Activated CD8-positive, alpha-beta memory T cell treated with anti-CD3 and anti-CD28 coated beads, Interleukin-2, amount 50 U/mL, for 1 hour (primary cell): ENCODE measurements around the gene CRLF3.
"Not testable (repeated sequence)": the region's sequence is repeated elsewhere in the genome, so short reads cannot be mapped to it uniquely, and the experiment has no call there.

Experiments used
- DNase-seq: peaks from one replicate; pipeline ENCODE4 v3.0.0-alpha.2; 2020; ENCODE audit errors: extremely low read depth

Gene CRLF3

GRCh38 chr17:30824356-30825145, at the start of gene CRLF3:
CRLF3 (minus strand) TSS chr17:30824692; CDS start chr17:30824651, 41 bp downstream.
- peak; percentile 61 for DNase-seq

DNA sequence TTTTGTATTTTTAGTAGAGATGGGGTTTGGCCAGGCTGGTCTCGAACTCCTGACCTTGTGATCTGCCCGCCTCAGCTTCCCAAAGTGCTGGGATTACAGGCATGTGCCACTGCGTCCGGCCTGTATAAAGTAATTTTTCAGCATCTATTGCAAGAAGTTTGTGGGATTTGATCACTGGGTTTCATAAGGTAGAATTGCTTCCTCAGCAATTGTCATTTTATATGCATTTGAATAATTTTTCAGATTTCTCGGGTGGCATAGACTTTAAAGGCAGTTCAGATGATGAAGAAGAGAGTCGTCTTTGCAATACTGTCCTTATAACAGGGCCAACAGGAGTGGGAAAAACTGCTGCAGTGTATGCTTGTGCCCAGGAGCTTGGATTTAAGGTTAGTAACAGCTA, 44.5 kb upstream of the CRLF3 start:
- no peak for DNase-seq

DNA sequence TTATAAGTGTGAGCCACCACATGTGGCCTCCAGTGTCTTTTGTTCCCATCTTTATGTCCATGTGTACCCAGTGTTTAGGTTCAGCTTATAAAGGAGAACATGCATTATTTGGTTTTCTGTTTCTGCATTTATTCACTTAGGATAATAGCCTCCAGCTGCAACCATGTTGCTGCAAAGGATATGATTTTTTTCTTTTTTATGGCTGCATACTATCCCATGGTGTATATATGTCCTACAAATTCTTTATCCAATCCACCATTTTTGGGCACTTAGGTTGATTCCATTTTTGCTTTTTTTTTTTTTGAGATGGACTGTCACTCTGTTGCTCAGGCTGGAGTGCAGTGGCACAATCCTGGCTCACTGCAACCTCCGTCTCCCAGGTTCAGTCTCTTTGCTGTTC, 40.1 kb upstream of the CRLF3 start:
- DNase-seq, result no peak

DNA sequence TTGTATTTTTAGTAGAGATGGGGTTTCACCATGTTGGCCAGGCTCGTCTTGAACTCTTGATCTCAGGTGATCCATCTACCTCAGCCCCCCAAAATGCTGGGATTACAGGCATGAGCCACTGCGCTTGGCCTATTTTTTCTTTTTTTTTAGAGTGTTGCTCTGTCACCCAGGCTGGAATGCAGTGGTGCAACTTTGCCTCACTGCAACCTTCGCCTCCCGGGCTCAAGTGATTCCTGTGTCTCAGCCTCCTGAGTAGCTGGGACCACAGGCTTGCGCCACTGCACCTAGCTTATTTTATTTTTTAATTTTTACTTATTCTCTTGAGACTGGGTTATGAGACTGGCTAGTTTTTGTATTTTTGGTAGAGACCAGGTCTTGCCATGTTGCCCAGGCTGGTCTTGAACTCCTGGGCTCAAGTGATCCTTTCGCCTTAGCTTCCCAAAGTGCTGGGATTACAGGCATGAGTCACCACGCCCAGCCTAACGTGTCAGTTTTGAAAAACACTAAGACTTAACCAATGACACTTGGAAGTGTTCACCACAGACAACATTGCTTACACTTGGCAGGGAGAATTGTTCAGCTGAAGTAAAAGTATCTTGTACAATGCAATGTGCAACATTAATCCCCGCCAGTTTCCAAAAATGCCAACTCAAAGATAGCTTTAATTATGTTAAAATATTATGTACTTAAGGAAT, 34.2 kb upstream of the CRLF3 start:
- no peak for DNase-seq

GRCh38 chr17:30854146-30854545, 29.7 kb upstream of the CRLF3 start:
- no peak for DNase-seq

DNA sequence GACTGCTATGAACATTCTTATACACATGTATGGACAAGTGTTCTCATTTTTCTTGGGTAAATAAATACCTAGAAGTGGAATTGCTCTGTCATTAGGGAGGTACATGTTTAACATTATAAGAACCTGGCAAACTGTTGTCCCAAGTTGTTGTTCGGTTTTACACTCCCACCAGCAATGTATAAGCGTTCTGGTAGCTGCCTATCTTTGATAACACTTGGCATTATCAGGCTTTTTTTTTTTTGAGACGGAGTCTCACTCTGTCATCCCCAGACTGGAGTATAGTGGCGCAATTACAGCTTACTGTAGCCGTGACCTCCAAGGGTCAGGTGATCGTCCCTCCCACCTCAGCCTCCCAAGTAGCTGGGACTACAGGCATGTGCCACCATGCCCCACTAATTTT, 23.5 kb upstream of the CRLF3 start:
- no peak for DNase-seq

DNA sequence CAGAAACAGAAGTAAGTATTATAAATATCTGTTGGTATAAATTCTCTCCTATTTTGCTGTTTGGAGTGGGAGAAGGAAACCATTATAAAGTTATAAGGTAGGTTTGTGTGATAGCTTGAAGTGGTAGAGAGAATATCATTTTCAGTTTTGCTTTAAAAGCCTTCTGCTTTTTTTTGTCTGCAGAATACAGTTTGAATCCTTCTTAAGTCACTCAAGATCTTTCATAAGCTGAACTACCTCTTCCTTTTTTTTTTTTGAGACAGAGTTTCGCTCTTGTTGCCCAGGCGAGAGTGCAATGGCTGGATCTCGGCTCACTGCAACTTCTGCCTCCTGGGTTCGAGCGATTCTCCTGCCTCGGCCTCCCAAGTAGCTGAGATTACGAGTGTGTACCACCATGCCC, 16.3 kb upstream of the CRLF3 start:
- no peak for DNase-seq

GRCh38 chr17:30838202-30838807, 13.8 kb upstream of the CRLF3 start:
- no peak for DNase-seq

- no peak for DNase-seq
Observed at GRCh38 chr17:30832438-30833124, 8.1 kb upstream of the CRLF3 start.

DNA sequence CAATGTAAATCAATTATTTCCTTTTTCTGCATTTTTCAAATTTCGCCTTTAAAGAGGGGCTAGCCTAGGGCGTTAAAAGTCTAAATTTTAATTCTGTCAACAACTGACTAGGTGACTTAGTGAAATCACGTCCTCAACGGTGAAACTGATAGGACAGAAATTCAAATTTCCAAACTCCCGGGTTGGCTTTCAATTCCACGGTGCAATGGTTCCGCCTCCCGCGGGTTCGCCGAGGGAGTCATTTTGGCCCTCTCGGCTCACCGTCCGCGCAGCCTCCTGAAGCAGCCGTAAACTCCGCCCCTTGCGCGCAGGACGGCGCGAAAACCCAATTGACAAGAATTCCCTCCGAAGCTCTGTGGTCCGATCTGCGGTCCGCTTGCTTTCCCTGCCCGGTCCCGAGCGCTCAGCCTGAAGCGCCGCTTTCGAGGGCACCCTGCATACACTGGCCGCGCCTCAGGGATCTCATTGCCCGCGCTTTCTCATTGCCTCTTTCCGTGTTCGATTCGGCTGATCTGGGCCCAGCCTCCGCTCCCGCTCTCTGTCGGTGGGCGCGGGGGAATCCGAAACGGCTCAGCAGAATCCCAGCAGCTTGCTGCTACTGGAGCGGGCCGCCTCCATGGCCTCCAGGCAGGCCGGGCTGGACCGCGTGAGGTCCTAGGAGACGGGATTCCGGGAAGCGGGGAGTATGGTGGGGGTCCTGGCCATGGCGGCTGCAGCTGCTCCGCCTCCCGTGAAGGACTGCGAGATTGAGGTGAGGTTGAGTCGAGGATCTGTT, 7.4 kb upstream of the CRLF3 start, which contains the start of gene ATAD5:
Gene ATAD5 (plus strand): TSS at position 304 of the 775 bp plus-strand sequence. CDS start 382 bp downstream, at position 686.
- peak; percentile 65 for DNase-seq

DNA sequence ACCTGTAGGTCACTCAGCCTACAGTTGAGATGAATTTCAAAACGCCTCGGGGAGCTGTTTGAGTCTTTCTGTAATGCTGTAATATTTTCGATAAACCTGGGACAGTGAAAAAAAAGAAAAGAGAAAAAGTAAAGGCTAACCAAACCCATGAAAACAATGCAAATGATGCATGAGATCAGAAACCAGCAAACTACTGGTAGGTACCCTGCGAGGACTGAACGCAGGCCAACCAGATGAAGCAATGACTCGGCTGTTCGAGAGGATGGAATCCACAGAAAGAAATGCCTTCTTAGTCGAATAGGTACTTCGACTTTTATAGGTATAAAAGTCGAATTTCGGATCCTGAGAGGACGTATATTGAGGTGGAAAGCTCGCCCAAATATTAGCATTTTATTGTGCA, 6.8 kb upstream of the CRLF3 start:
- no peak for DNase-seq

DNA sequence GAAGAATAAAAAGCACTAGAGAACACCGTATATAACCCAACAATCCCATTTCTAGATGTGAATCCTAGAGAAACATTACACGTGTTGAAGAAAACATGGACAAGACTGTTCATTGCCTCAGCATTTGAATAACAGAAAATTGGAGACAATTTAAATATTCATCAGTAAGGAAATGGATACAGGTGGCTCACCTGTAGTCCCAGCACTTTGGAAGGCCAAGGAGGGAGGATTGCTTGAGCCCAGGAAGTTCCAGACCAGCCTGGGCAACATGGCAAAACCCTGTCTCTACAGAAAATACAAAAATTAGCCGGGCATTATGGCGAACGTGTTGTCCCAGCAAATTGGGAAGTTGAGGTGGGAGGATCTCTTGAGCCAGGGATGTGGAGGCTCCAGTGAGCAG, 4.5 kb upstream of the CRLF3 start:
- DNase-seq, result no peak

DNA sequence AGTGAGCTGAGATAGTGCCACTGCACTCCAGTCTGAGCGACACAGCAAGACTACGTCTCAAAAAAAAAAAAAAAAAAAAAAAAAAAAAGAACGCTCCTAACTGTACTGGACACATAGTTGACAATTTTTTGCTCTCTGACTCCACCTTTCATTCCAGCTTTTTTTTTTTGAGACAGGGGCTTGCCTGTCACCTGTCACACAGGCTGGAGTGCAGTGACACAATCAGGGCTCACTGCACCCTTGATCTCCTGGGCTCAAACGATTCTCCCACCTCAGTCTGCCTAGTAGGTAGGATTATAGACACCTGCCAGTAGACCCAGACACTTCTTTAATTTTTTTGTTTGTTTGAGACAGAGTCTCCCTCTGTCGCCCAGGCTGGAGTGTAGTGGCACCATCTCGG, 2.6 kb upstream of the CRLF3 start:
- DNase-seq, result no peak

DNA sequence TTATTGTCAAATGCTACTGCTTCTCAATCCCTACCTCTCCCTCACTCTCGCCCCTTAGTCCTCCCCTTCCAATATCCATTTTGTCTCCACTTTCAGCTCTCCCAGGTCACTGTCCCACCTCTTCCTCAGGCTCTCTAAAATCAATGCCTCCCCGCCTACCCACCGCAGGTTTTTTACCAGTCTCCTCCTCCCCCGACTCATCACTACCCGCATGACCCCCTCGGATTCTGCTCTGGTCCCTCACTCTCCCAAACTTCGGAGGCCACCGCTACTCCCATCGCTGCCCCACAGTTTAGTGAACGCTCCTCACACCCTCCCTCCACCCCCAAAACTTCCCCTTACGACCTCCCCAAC, 513 bp downstream of the CRLF3 start:
- no peak for DNase-seq

DNA sequence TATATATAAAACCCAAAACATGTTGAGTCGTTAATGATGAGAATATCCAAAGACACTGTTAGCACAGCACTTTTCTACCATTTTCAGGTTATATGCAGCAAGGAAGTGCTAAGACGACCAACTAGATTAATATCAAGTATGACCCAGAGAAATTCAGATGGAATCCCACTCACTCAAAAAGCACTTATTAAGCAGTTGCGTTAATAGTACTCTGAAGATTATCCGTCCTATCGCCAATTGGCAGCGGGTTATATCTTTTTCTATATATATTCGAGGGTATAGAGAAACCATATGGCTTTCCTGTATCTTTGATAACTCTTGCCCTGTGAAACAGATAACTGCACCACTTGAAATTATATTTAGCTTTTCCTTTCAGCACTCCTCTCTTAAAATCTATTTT, 1.1 kb downstream of the CRLF3 start:
- no peak for DNase-seq

GRCh38 chr17:30822919-30823318, 1.6 kb downstream of the CRLF3 start:
- not testable (repeated sequence) for DNase-seq

- no peak for DNase-seq
Observed at GRCh38 chr17:30821871-30822723, 2.4 kb downstream of the CRLF3 start.

DNA sequence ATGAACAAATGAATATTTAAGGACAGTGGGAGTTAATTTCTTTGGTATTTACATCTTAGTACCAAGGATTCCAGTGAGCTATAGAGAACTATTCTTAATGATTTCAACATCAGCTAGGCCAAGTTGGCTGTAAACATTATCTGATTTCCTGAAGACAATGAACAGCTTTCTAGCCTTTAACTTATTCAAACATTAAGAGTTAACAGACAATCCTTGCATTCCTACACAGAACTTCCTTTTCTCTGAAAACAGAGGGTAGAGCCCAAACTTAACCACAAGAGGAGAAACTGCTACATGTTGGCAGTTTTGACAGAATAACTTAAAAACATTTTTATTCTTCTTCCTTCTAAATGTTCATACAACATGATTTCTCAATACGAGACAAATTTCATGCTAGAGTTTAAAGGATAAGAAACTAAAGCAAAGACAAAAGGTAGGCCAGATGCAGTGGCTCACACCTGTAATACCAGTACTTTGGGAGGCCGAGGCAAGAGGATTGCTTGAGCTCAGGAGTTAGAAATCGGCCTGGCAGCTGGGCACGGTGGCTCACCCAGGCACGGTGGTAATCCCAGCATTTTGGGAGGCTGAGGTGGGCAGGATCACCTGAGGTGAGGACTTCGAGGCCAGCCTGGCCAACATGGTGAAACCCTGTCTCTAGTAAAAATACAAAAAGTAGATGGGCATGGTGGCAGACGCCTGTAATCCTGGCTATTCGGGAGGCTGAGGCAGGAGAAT, 4.4 kb downstream of the CRLF3 start:
- DNase-seq, result no peak

DNA sequence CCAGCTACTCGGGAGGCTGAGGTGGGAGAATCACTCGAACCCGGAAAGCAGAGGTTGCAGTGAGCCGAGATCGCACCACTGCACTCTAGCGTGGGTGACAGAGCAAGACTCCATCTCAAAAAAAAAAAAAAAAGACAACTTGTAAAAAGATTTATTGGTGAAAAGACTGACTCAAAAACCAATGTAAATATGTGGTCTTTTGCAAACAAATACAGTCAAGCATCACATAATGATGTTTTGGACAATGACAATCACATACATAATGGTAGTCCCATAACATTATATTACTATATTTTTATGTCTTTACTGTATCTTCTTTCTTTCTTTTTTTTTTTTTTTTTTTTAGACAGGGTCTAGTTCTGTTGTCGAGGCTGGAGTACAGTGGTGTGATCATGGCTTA, 8.3 kb downstream of the CRLF3 start:
- DNase-seq, result no peak

DNA sequence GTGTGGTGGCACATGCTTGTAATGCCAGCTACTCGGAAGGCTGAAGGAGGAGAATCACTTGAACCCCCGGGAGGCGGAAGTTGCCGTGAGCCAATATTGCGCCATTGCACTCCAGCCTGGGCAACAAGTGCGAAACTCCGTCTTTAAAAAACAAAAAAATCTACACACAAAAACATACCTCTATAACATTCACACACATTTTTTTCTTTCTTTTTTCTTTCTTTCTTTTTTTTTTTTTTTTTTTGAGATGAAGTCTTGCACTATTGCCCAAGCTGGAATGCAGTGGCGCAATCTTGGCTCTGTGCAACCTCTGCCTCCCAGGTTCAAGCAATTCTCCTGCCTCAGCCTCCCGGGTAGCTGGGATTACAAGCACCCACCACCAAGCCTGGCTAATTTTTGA, 9.6 kb downstream of the CRLF3 start:
- not testable (repeated sequence) for DNase-seq
